CD14-positive monocyte (primary cell): ENCODE measurements around the gene GPS1. TPM values are rescaled to one million over a fixed set of nuclear protein-coding genes. Genes with fewer than 3 reads are reported as not detected.

ENCODE experiments used
- DNase-seq, 3 donors: peaks; one replicate each; pipeline ENCODE4 v3.0.0-alpha.2; 2011 to 2022
- H2AFZ ChIP-seq: 2 replicates; pipeline ENCODE4 v1.6.0; 2012; ENCODE audit warnings: mild to moderate bottlenecking, low read depth, low read length, inconsistent platforms; ENCODE audit not compliant: insufficient read depth, poor library complexity, severe bottlenecking
- H3K27ac ChIP-seq, 2 donors: 1 replicate in 1 of 2; 2 replicates in 1 of 2; pipeline ENCODE4 v1.5.1; 2012 to 2013; ENCODE audit warnings: low read length in 2 of 2, control low read depth in 1 of 2, inconsistent platforms in 1 of 2, low read depth in 1 of 2, mild to moderate bottlenecking in 1 of 2
- H3K27me3 ChIP-seq, 2 donors: one replicate each; pipeline versions ENCODE4 v1.6.0 to v1.6.1; 2011 to 2013; ENCODE audit warnings: low read length in 2 of 2; ENCODE audit not compliant: control insufficient read depth in 2 of 2, insufficient read depth in 2 of 2
- H3K36me3 ChIP-seq, 2 donors: replicated peaks in 1 of 2; 1 replicate in 1 of 2; 2 replicates in 1 of 2; pipeline versions ENCODE4 v1.5.1 to v1.6.1; 2012 to 2013; ENCODE audit warnings: low read length in 2 of 2, control low read depth in 1 of 2, inconsistent platforms in 1 of 2, mild to moderate bottlenecking in 1 of 2; ENCODE audit not compliant: insufficient read depth in 2 of 2, control insufficient read depth in 1 of 2
- H3K4me1 ChIP-seq, 2 donors: 1 replicate in 1 of 2; 2 replicates in 1 of 2; pipeline versions ENCODE4 v1.5.1 to v1.6.1; 2012 to 2013; ENCODE audit warnings: low read length in 2 of 2, control low read depth in 1 of 2, inconsistent platforms in 1 of 2, mild to moderate bottlenecking in 1 of 2, moderate library complexity in 1 of 2; ENCODE audit not compliant: insufficient read depth in 2 of 2, control insufficient read depth in 1 of 2
- H3K4me2 ChIP-seq: replicated peaks from 2 replicates; pipeline ENCODE3; 2012; ENCODE audit warnings: low read length, moderate library complexity, mild to moderate bottlenecking; ENCODE audit not compliant: poor library complexity, severe bottlenecking; ENCODE audit errors: extremely low read depth
- H3K4me3 ChIP-seq, 3 experiments: fragments of 200-600 bp in 1 of 3; sonication (generic) in 1 of 3; replicated peaks in 1 of 3; 1 replicate in 2 of 3; 2 replicates in 1 of 3; pipeline ENCODE4 v1.5.1; 2011 to 2013; ENCODE audit warnings: low read length in 3 of 3, mild to moderate bottlenecking in 3 of 3, control low read depth in 2 of 3, low read depth in 2 of 3, inconsistent platforms in 1 of 3, moderate library complexity in 1 of 3
- H3K79me2 ChIP-seq: 2 replicates; pipeline ENCODE4 v1.6.0; 2012; ENCODE audit warnings: mild to moderate bottlenecking, control low read depth, inconsistent platforms, low read length, moderate library complexity; ENCODE audit not compliant: insufficient read depth
- H3K9ac ChIP-seq: 2 replicates; pipeline ENCODE4 v1.6.0; 2017; ENCODE audit warnings: low read length, mild to moderate bottlenecking; ENCODE audit not compliant: insufficient read depth, poor library complexity, severe bottlenecking
- H3K9me3 ChIP-seq, 2 donors: replicated peaks in 1 of 2; 1 replicate in 1 of 2; 2 replicates in 1 of 2; pipeline versions ENCODE4 v1.5.1 to v1.6.1; 2012 to 2013; ENCODE audit warnings: low read length in 2 of 2, control low read depth in 1 of 2; ENCODE audit not compliant: control insufficient read depth in 1 of 2, insufficient read depth in 1 of 2
- H4K20me1 ChIP-seq: 2 replicates; pipeline ENCODE4 v1.6.0; 2012; ENCODE audit warnings: mild to moderate bottlenecking, low read length, control low read depth, moderate library complexity; ENCODE audit not compliant: insufficient read depth
- H3K27ac Mint-ChIP-seq, 7 donors: one replicate each; pipeline ENCODE4 v1.8.0; 2020; ENCODE audit warnings: mild to moderate bottlenecking in 7 of 7, mixed read lengths in 7 of 7, moderate library complexity in 6 of 7, inconsistent platforms in 2 of 7
- H3K27me3 Mint-ChIP-seq, 3 donors: one replicate each; pipeline ENCODE4 v1.8.0; 2021 to 2022; ENCODE audit warnings: low read depth in 3 of 3, mild to moderate bottlenecking in 3 of 3, mixed read lengths in 3 of 3, moderate library complexity in 3 of 3, inconsistent platforms in 1 of 3
- H3K36me3 Mint-ChIP-seq, 2 donors: one replicate each; pipeline ENCODE4 v1.8.0; 2020; ENCODE audit warnings: mixed read lengths in 2 of 2, inconsistent platforms in 1 of 2, mild to moderate bottlenecking in 1 of 2
- H3K4me1 Mint-ChIP-seq: one replicate; pipeline ENCODE4 v1.8.0; 2020; ENCODE audit warnings: mild to moderate bottlenecking, mixed read lengths
- H3K4me3 Mint-ChIP-seq, 2 donors: one replicate each; pipeline ENCODE4 v1.8.0; 2020; ENCODE audit warnings: mild to moderate bottlenecking in 2 of 2, mixed read lengths in 2 of 2, moderate library complexity in 1 of 2
- H3K9me3 Mint-ChIP-seq, 7 donors: one replicate each; pipeline ENCODE4 v1.8.0; 2020 to 2022; ENCODE audit warnings: mixed read lengths in 7 of 7, mild to moderate bottlenecking in 6 of 7, moderate library complexity in 6 of 7, inconsistent platforms in 2 of 7
- CTCF ChIP-seq: fragments of 200-600 bp; IDR thresholded peaks from one replicate; pipeline ENCODE4 v1.8.0; 2022; ENCODE audit warnings: antibody characterized with exemption, mild to moderate bottlenecking
- WGBS: methylation state at CpG from one replicate; pipeline ENCODE4 v1.1.5; 2013; ENCODE audit warnings: missing lambda C conversion rate; ENCODE audit not compliant: insufficient coverage; 5-methylcytosine and 5-hydroxymethylcytosine counted together
- intact Hi-C, 2 donors: fragments of 100-400 bp; cut with micrococcal nuclease; formaldehyde crosslinking; loops; one replicate each; pipeline versions ENCODE4 v1.15.0 to v1.15.1; 2023
- polyA plus RNA-seq, 3 donors: library from polyadenylated mRNA; depleted of rRNA in 1 of 3; unstranded in 2 of 3; stranded (reverse) in 1 of 3; fragments of 300-500 nt in 2 of 3; fragments of >200 nt in 1 of 3; fragmentation: Illumina TruSeq in 2 of 3; gene quantifications; 1 replicate in 2 of 3; 2 replicates in 1 of 3; pipeline ENCODE4 v1.2.3, GENCODE V29; 2012 to 2021

Gene GPS1
- polyA plus RNA-seq, 3 donors: 101 to 130 (median 110) TPM

- intact Hi-C loops: no loop called here
- Histone ChIP-seq H3K27me3 (no peaks in the 10 kb centered on the region), H4K20me1 (peaks cover 7% of the 10 kb centered on the region), H3K4me2 (no peak overlapping the region), H3K4me1 (no peaks in the 10 kb centered on the region), H3K4me3 (no peak overlapping the region), H3K9ac (no peak overlapping the region), H3K79me2 (no peaks in the 10 kb centered on the region), H3K27ac (no peak overlapping the region), H2AFZ (no peak overlapping the region), H3K9me3 (no peaks in the 10 kb centered on the region), H3K36me3 (peaks cover 9 to 11% of the 10 kb centered on the region in 2 donors)
- Mint-ChIP-seq H3K27ac (no peak overlapping the region), H3K4me3 (no peak overlapping the region), H3K36me3 (peaks cover 2 to 17% of the 10 kb centered on the region in 2 donors), H3K27me3 (peaks cover 2 to 4% (median 2%) of the 10 kb centered on the region in 3 donors), H3K9me3 (no peaks in the 10 kb centered on the region), H3K4me1 (no peaks in the 10 kb centered on the region)
- 99% methylated on average over 16 of the region's 26 CpGs for WGBS
- DNase-seq: no peak
- TF ChIP-seq CTCF: no peak
These were observed 43.3 kb upstream of the GPS1 start for GRCh38 chr17:82008258-82008940.

- H3K36me3 Mint-ChIP-seq: peaks cover 2 to 17% of the 10 kb centered on the region in 2 donors
- no peaks in the 10 kb centered on the region for H3K9me3 Mint-ChIP-seq
These were observed 42.7 kb upstream of the GPS1 start for GRCh38 chr17:82008941-82009405.

More at GRCh38 chr17:82008941-82009405, 42.7 kb upstream of the GPS1 start:
- peaks cover 2 to 4% (median 2%) of the 10 kb centered on the region in 3 donors for H3K27me3 Mint-ChIP-seq
- Histone ChIP-seq H3K4me3 (no peak overlapping the region), H3K9ac (no peak overlapping the region), H4K20me1 (peaks cover 6% of the 10 kb centered on the region), H3K4me1 (no peaks in the 10 kb centered on the region), H2AFZ (no peak overlapping the region), H3K36me3 (peaks cover 9 to 11% of the 10 kb centered on the region in 2 donors), H3K27me3 (no peaks in the 10 kb centered on the region), H3K79me2 (no peaks in the 10 kb centered on the region), H3K27ac (no peak overlapping the region), H3K9me3 (no peaks in the 10 kb centered on the region), H3K4me2 (no peak overlapping the region)
- DNase-seq: no peak
- intact Hi-C loops: no loop called here
- H3K27ac Mint-ChIP-seq: no peak overlapping the region
- H3K4me1 Mint-ChIP-seq: no peaks in the 10 kb centered on the region
- 84% methylated on average over 28 of the region's 28 CpGs for WGBS
- no peak overlapping the region for H3K4me3 Mint-ChIP-seq
- no peak for TF ChIP-seq CTCF
